ENCODE results near the gene GARIN5B.

GARIN5B gene

GRCh38 chr19:55321466-55322137 is 41.5 kb downstream of the GARIN5B start:
- TF ChIP-seq CTCF (IDR thresholded peaks at IDR 0.05): no peak

GRCh38 chr19:55320844-55321419 is 42.1 kb downstream of the GARIN5B start:
- no peak for TF ChIP-seq CTCF (IDR thresholded peaks at IDR 0.05)

GRCh38 chr19:55319785-55320184 is 43.3 kb downstream of the GARIN5B start:
- TF ChIP-seq CTCF (IDR thresholded peaks at IDR 0.05): no peak

- no peak for TF ChIP-seq CTCF (IDR thresholded peaks at IDR 0.05)
Observed at GRCh38 chr19:55316646-55317045, 46.4 kb downstream of the GARIN5B start.

- no peak for TF ChIP-seq CTCF (IDR thresholded peaks at IDR 0.05)
Observed at GRCh38 chr19:55315956-55316525, 47.0 kb downstream of the GARIN5B start.

- no peak for TF ChIP-seq CTCF (IDR thresholded peaks at IDR 0.05)
Observed at GRCh38 chr19:55314396-55314795, 48.7 kb downstream of the GARIN5B start.

GRCh38 chr19:55312621-55313512 is 50.2 kb downstream of the GARIN5B start:
- no peak for TF ChIP-seq CTCF (IDR thresholded peaks at IDR 0.05)
